H9 (cell line): ENCODE measurements around the gene APBB2. TPM values are rescaled to one million over a fixed set of nuclear protein-coding genes. Genes with fewer than 3 reads are reported as not detected.

Source experiments
- DNase-seq: peaks from one replicate; pipeline ENCODE4 v3.0.0-alpha.2; 2017
- H2AFZ ChIP-seq: one replicate; pipeline ENCODE4 v1.6.1; 2013; ENCODE audit warnings: mild to moderate bottlenecking, low read length, control low read depth, moderate library complexity
- H2AK5ac ChIP-seq: 2 replicates; pipeline ENCODE4 v1.6.1; 2013; ENCODE audit warnings: low read length, control low read depth, mixed read lengths; ENCODE audit not compliant: insufficient read length
- H2BK120ac ChIP-seq: one replicate; pipeline ENCODE4 v1.6.1; 2013; ENCODE audit warnings: low read depth, mild to moderate bottlenecking, low read length, control low read depth, inconsistent platforms; ENCODE audit not compliant: poor library complexity, severe bottlenecking
- H2BK12ac ChIP-seq: 2 replicates; pipeline ENCODE4 v1.6.1; 2013; ENCODE audit warnings: low read length, control low read depth, mixed read lengths, low read depth; ENCODE audit not compliant: insufficient read length
- H2BK15ac ChIP-seq: 2 replicates; pipeline ENCODE4 v1.6.1; 2013; ENCODE audit warnings: low read depth, low read length, control low read depth
- H2BK20ac ChIP-seq: one replicate; pipeline ENCODE4 v1.6.1; 2013; ENCODE audit warnings: low read depth, mild to moderate bottlenecking, low read length, control low read depth, inconsistent platforms; ENCODE audit not compliant: poor library complexity, severe bottlenecking
- H2BK5ac ChIP-seq: 2 replicates; pipeline ENCODE4 v1.6.1; 2013; ENCODE audit warnings: low read length, control low read depth, mixed read lengths; ENCODE audit not compliant: insufficient read length
- H3K14ac ChIP-seq: 2 replicates; pipeline ENCODE4 v1.6.1; 2013; ENCODE audit warnings: low read length, control low read depth; ENCODE audit not compliant: insufficient read depth
- H3K18ac ChIP-seq: 2 replicates; pipeline ENCODE4 v1.6.1; 2013; ENCODE audit warnings: low read depth, mild to moderate bottlenecking, mixed read lengths, low read length, control low read depth; ENCODE audit not compliant: insufficient read length
- H3K23ac ChIP-seq: 2 replicates; pipeline ENCODE4 v1.6.1; 2013; ENCODE audit warnings: low read length, control low read depth, mixed read lengths, low read depth; ENCODE audit not compliant: insufficient read length
- H3K23me2 ChIP-seq: 2 replicates; pipeline ENCODE4 v1.6.1; 2013; ENCODE audit warnings: low read depth, mild to moderate bottlenecking, mixed read lengths, low read length, control low read depth; ENCODE audit not compliant: insufficient read length, poor library complexity, severe bottlenecking
- H3K27ac ChIP-seq: 2 replicates; pipeline ENCODE4 v1.5.1; 2013; ENCODE audit warnings: low read length, control low read depth, mixed read lengths, low read depth; ENCODE audit not compliant: insufficient read length
- H3K27me3 ChIP-seq: 2 replicates; pipeline ENCODE4 v1.6.1; 2013; ENCODE audit warnings: low read length, control low read depth, inconsistent platforms; ENCODE audit not compliant: insufficient read depth
- H3K4ac ChIP-seq: 2 replicates; pipeline ENCODE4 v1.6.1; 2013; ENCODE audit warnings: low read depth, mild to moderate bottlenecking, control low read depth, inconsistent platforms, low read length, moderate library complexity
- H3K4me1 ChIP-seq: 2 replicates; pipeline ENCODE4 v1.6.1; 2013; ENCODE audit warnings: low read length, control low read depth, inconsistent platforms; ENCODE audit not compliant: insufficient read depth
- H3K4me2 ChIP-seq: 2 replicates; pipeline ENCODE4 v1.6.1; 2013; ENCODE audit warnings: low read length, control low read depth, mixed read lengths; ENCODE audit not compliant: insufficient read length, insufficient read depth
- H3K56ac ChIP-seq: 2 replicates; pipeline ENCODE4 v1.6.1; 2013; ENCODE audit warnings: low read depth, mild to moderate bottlenecking, mixed read lengths, low read length, control low read depth; ENCODE audit not compliant: insufficient read length
- H3K79me1 ChIP-seq: 2 replicates; pipeline ENCODE4 v1.6.1; 2013; ENCODE audit warnings: low read depth, mild to moderate bottlenecking, moderate library complexity, low read length, control low read depth, inconsistent platforms; ENCODE audit not compliant: insufficient read depth, poor library complexity, severe bottlenecking
- H3K79me2 ChIP-seq: 2 replicates; pipeline ENCODE4 v1.6.1; 2013; ENCODE audit warnings: low read length, control low read depth, inconsistent platforms; ENCODE audit not compliant: insufficient read depth
- H3K9ac ChIP-seq: 2 replicates; pipeline ENCODE4 v1.6.1; 2013; ENCODE audit warnings: low read length, control low read depth, mixed read lengths; ENCODE audit not compliant: insufficient read length; ENCODE audit errors: extremely low read depth
- H3K9me3 ChIP-seq: one replicate; pipeline ENCODE4 v1.6.1; 2013; ENCODE audit warnings: low read depth, low read length, inconsistent platforms; ENCODE audit not compliant: control insufficient read depth
- H3T11ph ChIP-seq: one replicate; pipeline ENCODE4 v1.6.1; 2013; ENCODE audit warnings: mild to moderate bottlenecking, low read length, control low read depth, inconsistent platforms
- H4K20me1 ChIP-seq: one replicate; pipeline ENCODE4 v1.6.1; 2013; ENCODE audit not compliant: control insufficient read depth, insufficient read length, insufficient read depth
- H4K5ac ChIP-seq: 2 replicates; pipeline ENCODE4 v1.6.1; 2013; ENCODE audit warnings: low read depth, mild to moderate bottlenecking, mixed read lengths, low read length, control low read depth; ENCODE audit not compliant: insufficient read length
- H4K8ac ChIP-seq: replicated peaks from 2 replicates; pipeline ENCODE4 v1.6.1; 2013; ENCODE audit warnings: low read length, control low read depth, mixed read lengths, low read depth; ENCODE audit not compliant: insufficient read length
- H4K91ac ChIP-seq: 2 replicates; pipeline ENCODE4 v1.6.1; 2013; ENCODE audit warnings: low read depth, mild to moderate bottlenecking, moderate library complexity, mixed read lengths, low read length, control low read depth; ENCODE audit not compliant: insufficient read length
- H3K27ac Mint-ChIP-seq, 3 experiments: 2 replicates in 2 of 3; 3 replicates in 1 of 3; pipeline ENCODE4 v1.8.0; 2020 to 2021; ENCODE audit warnings: mixed read lengths in 3 of 3, mild to moderate bottlenecking in 1 of 3, moderate library complexity in 1 of 3
- H3K27me3 Mint-ChIP-seq: 2 replicates; pipeline ENCODE4 v1.8.0; 2021; ENCODE audit warnings: low read depth, mild to moderate bottlenecking, moderate library complexity, mixed read lengths
- H3K36me3 Mint-ChIP-seq, 3 experiments: 2 replicates in 2 of 3; 3 replicates in 1 of 3; pipeline ENCODE4 v1.8.0; 2020 to 2021; ENCODE audit warnings: low read depth in 3 of 3, mixed read lengths in 3 of 3; ENCODE audit not compliant: insufficient read depth in 1 of 3
- H3K4me1 Mint-ChIP-seq, 2 experiments: 2 replicates each; pipeline ENCODE4 v1.8.0; 2020; ENCODE audit warnings: mixed read lengths in 2 of 2
- H3K4me3 Mint-ChIP-seq, 2 experiments: 2 replicates in 1 of 2; 3 replicates in 1 of 2; pipeline ENCODE4 v1.8.0; 2020 to 2021; ENCODE audit warnings: mild to moderate bottlenecking in 2 of 2, mixed read lengths in 2 of 2, moderate library complexity in 1 of 2
- H3K9me3 Mint-ChIP-seq, 2 experiments: 2 replicates in 1 of 2; 3 replicates in 1 of 2; pipeline ENCODE4 v1.8.0; 2020; ENCODE audit warnings: mild to moderate bottlenecking in 2 of 2, mixed read lengths in 2 of 2, moderate library complexity in 1 of 2
- WGBS: extraction: QIAGEN DNeasy Blood & Tissue Kit; methylation state at CpG from one replicate; pipeline ENCODE4 v1.1.7; 2013; ENCODE audit warnings: missing lambda C conversion rate, low lambda C conversion rate, mixed read lengths; ENCODE audit not compliant: insufficient read length; ENCODE audit errors: extremely low coverage; 5-methylcytosine and 5-hydroxymethylcytosine counted together
- total RNA-seq: library from RNA; stranded (reverse); gene quantifications from 2 replicates; pipeline ENCODE4 v1.2.1, GENCODE V29; 2021
- TF ChIP-seq, protein P1 (sequence below): fragments of 200-600 bp; sonication (generic); conservative IDR thresholded peaks from 3 replicates; pipeline ENCODE4 v1.8.0; 2021; ENCODE audit warnings: antibody characterized with exemption, mild to moderate bottlenecking

APBB2 gene
- total RNA-seq, 1 experiment from 2014 or later, result 39.6 TPM

GRCh38 chr4:41026971-41027370 lies 187.4 kb downstream of the APBB2 start:
- H3K23ac ChIP-seq, result no peak overlapping the region
- Mint-ChIP-seq H3K4me3 (no peak overlapping the region), H3K9me3 (peaks cover 26% of the 10 kb centered on the region in 2 experiments), H3K36me3 (peaks cover 24 to 53% (median 41%) of the 10 kb centered on the region in 3 experiments), H3K4me1 (no peaks in the 10 kb centered on the region), H3K27me3 (peaks cover 1% of the 10 kb centered on the region; the same call in 1 of the 2 replicates), H3K27ac (no peak overlapping the region)
- H2AFZ ChIP-seq, result no peak overlapping the region
- no peaks in the 10 kb centered on the region for H3K23me2 ChIP-seq
- H3K27ac ChIP-seq, result no peak overlapping the region
- H3K4ac ChIP-seq, result no peak overlapping the region
- H3K14ac ChIP-seq, result no peak overlapping the region
- H2AK5ac ChIP-seq, result no peak overlapping the region
- no peak overlapping the region for H3T11ph ChIP-seq
- no peak overlapping the region for H3K18ac ChIP-seq
- no peak overlapping the region for H3K4me2 ChIP-seq
- no peak overlapping the region for H2BK120ac ChIP-seq
- DNase-seq, result no peak
- H3K9me3 ChIP-seq, result peaks cover 17% of the 10 kb centered on the region
- H3K79me2 ChIP-seq, result no peaks in the 10 kb centered on the region
- H3K9ac ChIP-seq, result no peak overlapping the region
- H4K20me1 ChIP-seq, result no peaks in the 10 kb centered on the region
- H4K91ac ChIP-seq, result no peak overlapping the region
- no peak overlapping the region for H2BK20ac ChIP-seq
- H3K27me3 ChIP-seq, result no peaks in the 10 kb centered on the region
- no CpG with 5 or more reads among the region's 1 CpG for WGBS
- TF ChIP-seq, protein P1, sequence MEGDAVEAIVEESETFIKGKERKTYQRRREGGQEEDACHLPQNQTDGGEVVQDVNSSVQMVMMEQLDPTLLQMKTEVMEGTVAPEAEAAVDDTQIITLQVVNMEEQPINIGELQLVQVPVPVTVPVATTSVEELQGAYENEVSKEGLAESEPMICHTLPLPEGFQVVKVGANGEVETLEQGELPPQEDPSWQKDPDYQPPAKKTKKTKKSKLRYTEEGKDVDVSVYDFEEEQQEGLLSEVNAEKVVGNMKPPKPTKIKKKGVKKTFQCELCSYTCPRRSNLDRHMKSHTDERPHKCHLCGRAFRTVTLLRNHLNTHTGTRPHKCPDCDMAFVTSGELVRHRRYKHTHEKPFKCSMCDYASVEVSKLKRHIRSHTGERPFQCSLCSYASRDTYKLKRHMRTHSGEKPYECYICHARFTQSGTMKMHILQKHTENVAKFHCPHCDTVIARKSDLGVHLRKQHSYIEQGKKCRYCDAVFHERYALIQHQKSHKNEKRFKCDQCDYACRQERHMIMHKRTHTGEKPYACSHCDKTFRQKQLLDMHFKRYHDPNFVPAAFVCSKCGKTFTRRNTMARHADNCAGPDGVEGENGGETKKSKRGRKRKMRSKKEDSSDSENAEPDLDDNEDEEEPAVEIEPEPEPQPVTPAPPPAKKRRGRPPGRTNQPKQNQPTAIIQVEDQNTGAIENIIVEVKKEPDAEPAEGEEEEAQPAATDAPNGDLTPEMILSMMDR, result no peak
- no peak overlapping the region for H4K5ac ChIP-seq
- no peak overlapping the region for H4K8ac ChIP-seq
- H3K4me1 ChIP-seq, result no peaks in the 10 kb centered on the region
- no peaks in the 10 kb centered on the region for H3K79me1 ChIP-seq
- no peak overlapping the region for H2BK5ac ChIP-seq
- no peak overlapping the region for H2BK12ac ChIP-seq
- H3K56ac ChIP-seq, result no peak overlapping the region
- no peak overlapping the region for H2BK15ac ChIP-seq
